BLaER1 treated with 17β-estradiol and CSF1 and Interleukin-3, amounts not matched to agents 10 nM and 100 nM (cell line): ENCODE data around the gene BHLHE23.

Experiments used
- H3K27ac ChIP-seq, 11 experiments: shearing (Covaris generic); formaldehyde crosslinking; 2 replicates each; pipeline ENCODE4 v1.8.1; 2022
- H3K27me3 ChIP-seq, 11 experiments: shearing (Covaris generic); formaldehyde crosslinking; 2 replicates each; pipeline ENCODE4 v1.8.1; 2022
- H3K36me3 ChIP-seq, 11 experiments: shearing (Covaris generic); formaldehyde crosslinking; 2 replicates each; pipeline ENCODE4 v1.8.1; 2022
- H3K4me1 ChIP-seq, 10 experiments: shearing (Covaris generic); formaldehyde crosslinking; 2 replicates each; pipeline ENCODE4 v1.8.1; 2022
- H3K4me2 ChIP-seq, 11 experiments: shearing (Covaris generic); formaldehyde crosslinking; 2 replicates each; pipeline ENCODE4 v1.8.1; 2022
- H3K4me3 ChIP-seq, 10 experiments: shearing (Covaris generic); formaldehyde crosslinking; 2 replicates each; pipeline ENCODE4 v1.8.1; 2022
- H3K9ac ChIP-seq, 11 experiments: shearing (Covaris generic); formaldehyde crosslinking; 2 replicates each; pipeline ENCODE4 v1.8.1; 2022
- H3K9me3 ChIP-seq, 11 experiments: shearing (Covaris generic); formaldehyde crosslinking; replicated peaks in 1 of 11; 2 replicates each; pipeline ENCODE4 v1.8.1; 2022
- H4K20me1 ChIP-seq, 11 experiments: shearing (Covaris generic); formaldehyde crosslinking; 2 replicates each; pipeline ENCODE4 v1.8.1; 2022
- Cebpa-rat ChIP-seq, 11 experiments: shearing (Covaris generic); IDR thresholded peaks; 2 replicates each; pipeline ENCODE4 v1.8.1; 2022

Gene BHLHE23

DNA sequence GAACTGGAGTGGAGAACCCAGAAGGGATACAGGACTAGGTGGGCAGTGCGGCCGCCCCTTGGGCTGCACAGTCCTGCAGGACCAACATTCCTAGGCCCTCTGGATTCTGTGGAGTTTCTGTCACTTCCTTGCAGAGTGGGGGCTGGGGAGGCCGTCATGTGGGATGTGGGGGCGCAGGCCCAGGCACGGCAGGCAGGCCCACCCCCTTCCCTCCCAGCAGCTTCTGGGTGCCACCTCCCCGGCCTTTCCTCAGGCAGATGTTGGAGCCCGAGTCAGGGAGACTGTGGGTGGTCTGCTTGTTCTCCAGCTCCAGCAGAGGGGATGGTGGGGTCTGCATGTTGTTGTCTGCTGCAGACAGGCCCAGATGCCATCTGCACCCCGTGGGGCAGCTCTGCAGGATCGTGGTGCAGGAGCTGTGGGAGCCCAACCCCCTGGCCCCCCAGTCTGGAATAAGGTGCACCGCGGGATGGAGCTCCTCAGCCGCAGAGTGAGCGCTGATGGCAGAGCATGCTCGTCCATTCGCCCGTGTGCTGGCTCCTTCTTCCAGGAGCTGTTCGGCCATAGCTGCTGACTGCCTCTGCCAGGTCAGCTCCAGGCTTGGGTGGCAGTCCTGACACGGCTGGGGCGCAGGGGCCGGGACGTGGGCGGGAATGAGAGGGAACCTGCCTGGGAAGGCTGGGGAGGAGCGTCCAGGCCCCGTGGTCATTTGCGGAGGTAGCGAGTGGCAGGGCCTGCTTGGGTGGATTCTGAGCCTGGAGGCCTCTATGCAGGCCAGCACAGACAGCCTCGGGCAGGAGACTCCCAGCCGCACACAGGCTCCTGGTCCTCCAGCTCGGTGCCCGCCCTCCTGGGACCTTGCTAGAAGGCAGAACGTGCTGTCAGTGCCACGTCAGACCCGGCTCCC, 36.2 kb downstream of the BHLHE23 start:
- no peaks in the 10 kb centered on the region for H3K9me3 ChIP-seq
- H3K4me3 ChIP-seq: no peak overlapping the region
- peaks cover 14 to 28% (median 22%) of the 10 kb centered on the region in 11 experiments for H3K36me3 ChIP-seq
- H3K27ac ChIP-seq: no peak overlapping the region
- peaks cover 22 to 32% (median 27%) of the 10 kb centered on the region in 11 experiments for H3K27me3 ChIP-seq
- 0 out of 22 replicates have a peak overlapping the region, but pooled peaks of 1 of the 11 experiments have one; percentile 27 for H3K9ac ChIP-seq
- H4K20me1 ChIP-seq: peaks cover 0 to 86% (median 24%) of the 10 kb centered on the region in 11 experiments; a peak in 19 of 22 replicates
- TF ChIP-seq Cebpa-rat (IDR thresholded peaks at IDR 0.05): no peak
- no peak overlapping the region for H3K4me2 ChIP-seq
- H3K4me1 ChIP-seq: peaks cover 7 to 47% (median 24%) of the 10 kb centered on the region in 10 experiments

DNA sequence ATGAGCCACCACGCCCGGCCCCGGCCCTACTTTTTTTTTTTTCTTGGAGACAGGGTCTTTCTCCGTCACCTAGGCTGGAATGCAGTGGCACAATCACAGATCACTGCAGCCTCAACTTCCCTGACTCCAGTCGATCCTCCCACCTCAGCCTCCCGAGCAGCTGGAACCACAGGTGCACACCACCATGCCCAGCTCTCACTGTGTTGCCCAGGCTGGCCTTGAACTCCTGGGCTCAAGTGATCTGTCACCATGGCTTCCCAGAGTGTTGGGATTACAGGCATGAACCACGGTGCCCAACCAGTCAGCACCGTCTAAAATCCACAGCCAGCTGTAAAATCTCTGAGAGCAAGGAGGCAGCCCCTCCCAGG, 36.8 kb downstream of the BHLHE23 start:
- Histone ChIP-seq H3K9me3 (no peaks in the 10 kb centered on the region), H3K4me1 (peaks cover 12 to 47% (median 25%) of the 10 kb centered on the region in 10 experiments), H3K4me2 (no peak overlapping the region), H3K27ac (no peak overlapping the region), H3K9ac (no peak overlapping the region), H3K27me3 (peaks cover 22 to 26% (median 25%) of the 10 kb centered on the region in 11 experiments), H4K20me1 (peaks cover 3 to 86% (median 31%) of the 10 kb centered on the region in 11 experiments; a peak in 19 of 22 replicates), H3K36me3 (peaks cover 21 to 34% (median 29%) of the 10 kb centered on the region in 11 experiments), H3K4me3 (no peak overlapping the region)
- no peak for TF ChIP-seq Cebpa-rat (IDR thresholded peaks at IDR 0.05)

DNA sequence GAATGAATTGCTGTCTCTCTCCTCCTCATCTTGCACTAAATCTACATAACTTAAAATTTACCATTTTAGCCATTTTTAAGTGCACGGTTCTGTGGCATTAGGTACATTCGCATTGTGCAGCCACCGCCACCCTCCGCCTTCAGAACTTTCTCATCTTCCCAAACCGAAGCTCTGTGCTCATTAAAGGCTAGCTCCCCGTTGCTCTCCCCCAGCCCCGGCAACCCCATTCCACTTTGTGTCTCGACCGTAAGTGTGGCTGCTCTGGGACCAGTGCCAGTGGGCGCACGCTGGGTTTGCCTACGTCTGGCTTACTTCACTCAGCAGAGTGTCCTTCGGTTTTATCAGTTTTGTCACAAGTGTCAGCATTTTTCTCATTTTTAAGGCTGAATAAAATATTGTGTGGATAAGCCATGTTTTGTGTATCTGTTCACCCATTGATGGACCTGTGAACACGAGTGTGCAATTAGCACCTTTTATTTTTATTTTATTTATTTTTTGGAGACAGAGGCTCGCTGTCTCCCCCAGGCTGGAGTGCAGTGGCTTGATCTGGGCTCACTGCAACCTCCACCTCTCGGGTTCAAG, 37.5 kb downstream of the BHLHE23 start:
- Histone ChIP-seq H3K9me3 (no peaks in the 10 kb centered on the region), H4K20me1 (peaks cover 5 to 86% (median 33%) of the 10 kb centered on the region in 11 experiments; a peak in 20 of 22 replicates), H3K27ac (no peak overlapping the region), H3K36me3 (peaks cover 27 to 41% (median 35%) of the 10 kb centered on the region in 11 experiments), H3K4me3 (no peak overlapping the region), H3K9ac (no peak overlapping the region; a peak in 1 of 22 replicates), H3K4me2 (no peak overlapping the region), H3K4me1 (peaks cover 19 to 47% (median 26%) of the 10 kb centered on the region in 10 experiments), H3K27me3 (peaks cover 18 to 19% (median 19%) of the 10 kb centered on the region in 11 experiments)
- TF ChIP-seq Cebpa-rat (IDR thresholded peaks at IDR 0.05): no peak

- H3K9me3 ChIP-seq: no peaks in the 10 kb centered on the region
- H4K20me1 ChIP-seq: peaks cover 12 to 88% (median 40%) of the 10 kb centered on the region in 11 experiments; a peak in 20 of 22 replicates
- H3K27me3 ChIP-seq: peaks cover 12% of the 10 kb centered on the region in 11 experiments
- TF ChIP-seq Cebpa-rat (IDR thresholded peaks at IDR 0.05): no peak
- peaks cover 26 to 50% (median 33%) of the 10 kb centered on the region in 10 experiments for H3K4me1 ChIP-seq
- no peak overlapping the region for H3K4me2 ChIP-seq
- no peak overlapping the region for H3K4me3 ChIP-seq
- peak overlapping the region in 1 of 11 experiments; percentile 29; a peak in 1 of 22 replicates for H3K9ac ChIP-seq
- H3K27ac ChIP-seq: no peak overlapping the region
- H3K36me3 ChIP-seq: peaks cover 34 to 48% (median 42%) of the 10 kb centered on the region in 11 experiments
Observed at GRCh38 chr20:62968378-62969178, 38.2 kb downstream of the BHLHE23 start.

GRCh38 chr20:62967628-62968351, 39.0 kb downstream of the BHLHE23 start:
- H3K9me3 ChIP-seq: no peaks in the 10 kb centered on the region
- H3K9ac ChIP-seq: no peak overlapping the region
- H3K4me3 ChIP-seq: no peak overlapping the region
- peaks cover 27 to 43% (median 30%) of the 10 kb centered on the region in 10 experiments for H3K4me1 ChIP-seq
- peaks cover 13 to 88% (median 46%) of the 10 kb centered on the region in 11 experiments; a peak in 20 of 22 replicates for H4K20me1 ChIP-seq
- H3K4me2 ChIP-seq: no peak overlapping the region
- no peak overlapping the region for H3K27ac ChIP-seq
- no peak for TF ChIP-seq Cebpa-rat (IDR thresholded peaks at IDR 0.05)
- H3K36me3 ChIP-seq: peaks cover 42 to 56% (median 50%) of the 10 kb centered on the region in 11 experiments
- H3K27me3 ChIP-seq: peaks cover 4 to 5% (median 4%) of the 10 kb centered on the region in 11 experiments

GRCh38 chr20:62967149-62967501, 39.6 kb downstream of the BHLHE23 start:
- peaks cover 49 to 62% (median 57%) of the 10 kb centered on the region in 11 experiments for H3K36me3 ChIP-seq
- H3K4me1 ChIP-seq: peaks cover 23 to 38% (median 26%) of the 10 kb centered on the region in 10 experiments
- no peaks in the 10 kb centered on the region for H3K27me3 ChIP-seq
- H3K27ac ChIP-seq: no peak overlapping the region
- H3K4me3 ChIP-seq: no peak overlapping the region
- H4K20me1 ChIP-seq: peaks cover 13 to 90% (median 52%) of the 10 kb centered on the region in 11 experiments; a peak in 20 of 22 replicates
- peak overlapping the region in 4 of 11 experiments; percentile 2 to 28 (median 14); a peak in 3 of 22 replicates for H3K9ac ChIP-seq
- TF ChIP-seq Cebpa-rat (IDR thresholded peaks at IDR 0.05): no peak
- no peaks in the 10 kb centered on the region for H3K9me3 ChIP-seq
- H3K4me2 ChIP-seq: no peak overlapping the region

DNA sequence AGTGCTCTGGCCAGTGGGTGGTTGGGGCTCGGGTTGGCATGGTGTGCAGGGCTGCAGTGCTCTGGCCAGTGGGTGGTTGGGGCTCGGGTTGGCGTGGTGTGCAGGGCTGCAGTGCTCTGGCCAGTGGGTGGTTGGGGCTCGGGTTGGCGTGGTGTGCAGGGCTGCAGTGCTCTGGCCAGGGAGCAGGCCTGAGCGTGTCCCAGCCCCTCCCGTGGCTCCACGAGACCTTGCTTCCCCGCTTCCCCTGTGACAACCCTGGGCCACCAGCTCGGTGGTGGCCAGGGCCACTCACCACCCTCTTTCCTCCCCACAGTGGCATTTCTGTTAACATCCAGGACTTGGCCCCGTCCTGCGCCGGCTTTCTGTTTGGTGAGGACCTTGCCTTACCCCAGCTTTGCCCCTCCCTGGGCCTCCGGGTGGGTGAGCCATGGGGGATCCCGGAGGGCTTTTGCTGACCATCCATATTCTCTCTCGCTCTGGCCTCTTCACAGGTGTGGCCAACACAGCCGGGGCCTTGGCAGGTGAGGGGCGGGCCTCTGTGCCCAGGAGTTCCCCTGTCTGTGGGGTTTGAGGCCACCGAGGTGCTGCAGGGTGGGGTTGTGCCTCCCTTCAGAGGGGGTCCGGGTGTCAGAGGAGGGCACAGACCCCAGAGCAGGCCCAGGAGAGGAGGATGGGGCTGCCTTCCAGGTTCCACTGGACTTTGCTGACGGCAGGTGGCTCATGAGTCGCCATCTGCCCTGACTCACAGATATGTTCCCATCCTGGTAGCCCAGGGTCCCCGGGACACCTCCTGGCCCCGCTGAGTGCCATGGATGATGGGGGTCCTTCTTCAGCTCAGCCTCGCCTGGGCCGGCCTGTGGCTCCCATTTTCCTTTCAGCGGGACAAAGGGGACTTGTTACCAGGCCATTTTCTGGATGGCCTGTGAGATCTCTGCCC, 40.3 kb downstream of the BHLHE23 start:
- no peaks in the 10 kb centered on the region for H3K9me3 ChIP-seq
- H3K27me3 ChIP-seq: no peaks in the 10 kb centered on the region
- H3K4me3 ChIP-seq: no peak overlapping the region
- no peak overlapping the region for H3K4me2 ChIP-seq
- H3K4me1 ChIP-seq: peaks cover 23 to 39% (median 30%) of the 10 kb centered on the region in 10 experiments
- peaks cover 18 to 97% (median 58%) of the 10 kb centered on the region in 11 experiments; a peak in 21 of 22 replicates for H4K20me1 ChIP-seq
- no peak for TF ChIP-seq Cebpa-rat (IDR thresholded peaks at IDR 0.05)
- no peak overlapping the region; a peak in 1 of 22 replicates for H3K27ac ChIP-seq
- peaks cover 54 to 69% (median 63%) of the 10 kb centered on the region in 11 experiments for H3K36me3 ChIP-seq
- H3K9ac ChIP-seq: peak overlapping the region in 5 of 11 experiments; percentile 2 to 28 (median 13); a peak in 3 of 22 replicates
